GM21360 (cell line): Measurements from ENCODE around the gene SLCO2B1.
"Not testable (repeated sequence)": the region's sequence is repeated elsewhere in the genome, so short reads cannot be mapped to it uniquely, and the experiment has no call there.

ENCODE experiments used
- ATAC-seq: cut with Tn5 transposase; IDR thresholded peaks from one replicate; pipeline ENCODE4 v1.9.1; 2021; ENCODE audit warnings: mild to moderate bottlenecking, moderate library complexity; ENCODE audit not compliant: unreplicated experiment

SLCO2B1 gene, protein sequence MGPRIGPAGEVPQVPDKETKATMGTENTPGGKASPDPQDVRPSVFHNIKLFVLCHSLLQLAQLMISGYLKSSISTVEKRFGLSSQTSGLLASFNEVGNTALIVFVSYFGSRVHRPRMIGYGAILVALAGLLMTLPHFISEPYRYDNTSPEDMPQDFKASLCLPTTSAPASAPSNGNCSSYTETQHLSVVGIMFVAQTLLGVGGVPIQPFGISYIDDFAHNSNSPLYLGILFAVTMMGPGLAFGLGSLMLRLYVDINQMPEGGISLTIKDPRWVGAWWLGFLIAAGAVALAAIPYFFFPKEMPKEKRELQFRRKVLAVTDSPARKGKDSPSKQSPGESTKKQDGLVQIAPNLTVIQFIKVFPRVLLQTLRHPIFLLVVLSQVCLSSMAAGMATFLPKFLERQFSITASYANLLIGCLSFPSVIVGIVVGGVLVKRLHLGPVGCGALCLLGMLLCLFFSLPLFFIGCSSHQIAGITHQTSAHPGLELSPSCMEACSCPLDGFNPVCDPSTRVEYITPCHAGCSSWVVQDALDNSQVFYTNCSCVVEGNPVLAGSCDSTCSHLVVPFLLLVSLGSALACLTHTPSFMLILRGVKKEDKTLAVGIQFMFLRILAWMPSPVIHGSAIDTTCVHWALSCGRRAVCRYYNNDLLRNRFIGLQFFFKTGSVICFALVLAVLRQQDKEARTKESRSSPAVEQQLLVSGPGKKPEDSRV

DNA sequence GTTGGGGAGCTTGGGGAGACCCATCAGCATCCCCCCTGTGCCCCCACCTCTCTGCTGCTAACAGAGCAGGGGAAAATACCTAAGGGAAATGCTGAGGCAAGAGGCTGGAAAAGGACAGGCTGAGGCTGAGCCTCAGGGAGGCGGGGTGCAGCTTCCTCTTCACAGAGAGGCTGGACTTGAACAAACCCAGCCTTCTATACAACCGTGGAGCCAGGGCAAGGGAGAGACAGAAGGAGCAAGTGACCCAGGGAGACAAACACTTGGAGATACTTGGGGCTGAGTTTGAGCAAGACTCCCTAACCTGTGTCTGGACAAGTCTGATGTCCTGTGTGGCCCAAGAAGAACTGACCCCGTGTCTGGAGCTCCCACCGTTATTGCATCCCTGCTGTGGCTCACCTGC is at the start of gene SLCO2B1:
SLCO2B1 (plus strand) TSS at position 229 of the 400 bp plus-strand sequence. CDS start 275 bp downstream, outside the sequence.
- ATAC-seq, result no peak

DNA sequence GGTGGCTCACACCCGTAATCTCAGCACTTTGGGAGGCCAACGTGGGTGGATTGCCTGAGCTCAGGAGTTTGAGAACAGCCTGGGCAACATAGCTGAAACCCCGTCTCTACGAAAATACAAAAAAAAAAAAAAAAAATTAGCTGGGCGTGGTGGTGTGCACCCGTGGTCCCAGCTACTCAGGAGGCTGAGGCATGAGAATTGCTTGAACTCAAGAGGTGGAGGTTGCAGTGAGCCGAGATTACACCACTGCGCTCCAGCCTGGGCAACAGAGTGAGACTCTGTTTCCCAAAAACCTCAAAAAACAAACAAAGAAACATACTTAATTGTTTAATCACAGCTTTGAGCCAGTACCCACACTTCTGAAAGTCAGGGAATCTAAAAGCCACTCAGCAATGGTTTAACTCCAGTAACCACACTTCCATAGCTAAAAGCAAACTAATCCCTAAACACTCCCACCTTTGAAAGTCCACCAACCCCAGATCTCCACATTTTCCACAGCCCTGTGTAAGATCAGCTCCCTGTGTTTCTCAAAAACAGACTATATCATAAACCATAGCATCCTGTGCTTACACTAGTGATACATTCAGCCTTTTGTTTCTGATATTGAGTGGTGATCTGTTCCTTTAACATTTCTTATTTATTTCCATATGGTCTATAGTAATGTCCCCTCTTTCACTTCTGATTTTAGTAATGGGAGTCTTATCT is 49.3 kb upstream of the SLCO2B1 start:
- no peak for ATAC-seq

DNA sequence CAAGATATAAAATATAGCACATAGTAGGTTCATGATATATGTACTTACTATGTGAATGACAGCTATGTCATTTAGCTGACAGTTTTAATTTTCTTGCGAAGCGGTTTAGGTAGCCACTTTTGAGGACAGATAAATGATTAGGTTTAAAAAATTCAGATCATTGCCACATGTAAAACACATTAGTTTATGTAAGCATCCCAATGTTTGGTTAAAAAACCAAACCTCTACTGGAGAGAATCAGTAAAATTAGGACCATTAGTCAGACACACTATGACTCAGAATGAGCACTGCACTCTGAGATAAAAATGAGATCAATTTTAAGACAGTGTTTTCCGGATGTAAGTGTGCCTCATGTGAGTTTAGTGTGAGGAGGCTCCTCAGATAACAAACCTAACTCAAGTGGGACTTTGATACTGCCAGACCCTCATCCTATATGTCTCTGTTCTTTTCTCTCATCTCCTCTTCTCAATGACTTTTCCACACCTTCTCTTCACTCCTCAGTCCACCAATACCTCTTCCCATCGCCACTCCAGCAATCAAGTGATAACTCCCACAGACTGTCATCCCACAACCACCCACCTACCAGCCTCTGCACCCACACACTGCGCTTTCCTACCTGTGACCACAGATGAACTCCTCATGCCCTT is 47.4 kb upstream of the SLCO2B1 start:
- no peak for ATAC-seq

DNA sequence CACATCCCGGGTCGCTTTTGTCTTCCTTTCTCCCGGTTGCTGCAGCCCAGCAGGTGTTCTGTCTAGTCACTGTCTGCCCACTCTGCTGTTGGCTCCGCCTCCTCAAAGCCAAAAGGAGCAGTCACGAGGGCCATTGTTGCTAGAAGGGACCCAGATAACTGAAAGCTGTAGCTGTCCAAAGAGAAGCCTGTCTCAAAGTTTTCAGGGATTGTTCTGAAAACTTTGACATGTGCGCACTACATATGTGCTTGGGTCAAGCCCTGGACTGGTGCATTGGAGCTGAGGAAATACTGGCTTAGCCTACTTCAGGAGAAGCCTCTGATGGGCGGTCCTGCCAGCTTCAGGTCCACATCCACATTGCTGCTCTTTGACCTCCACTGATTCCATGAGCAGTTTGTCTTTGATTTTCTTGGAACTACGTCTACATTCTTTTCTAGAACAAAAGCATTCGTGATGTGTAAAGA is 45.4 kb upstream of the SLCO2B1 start:
- ATAC-seq, result no peak

DNA sequence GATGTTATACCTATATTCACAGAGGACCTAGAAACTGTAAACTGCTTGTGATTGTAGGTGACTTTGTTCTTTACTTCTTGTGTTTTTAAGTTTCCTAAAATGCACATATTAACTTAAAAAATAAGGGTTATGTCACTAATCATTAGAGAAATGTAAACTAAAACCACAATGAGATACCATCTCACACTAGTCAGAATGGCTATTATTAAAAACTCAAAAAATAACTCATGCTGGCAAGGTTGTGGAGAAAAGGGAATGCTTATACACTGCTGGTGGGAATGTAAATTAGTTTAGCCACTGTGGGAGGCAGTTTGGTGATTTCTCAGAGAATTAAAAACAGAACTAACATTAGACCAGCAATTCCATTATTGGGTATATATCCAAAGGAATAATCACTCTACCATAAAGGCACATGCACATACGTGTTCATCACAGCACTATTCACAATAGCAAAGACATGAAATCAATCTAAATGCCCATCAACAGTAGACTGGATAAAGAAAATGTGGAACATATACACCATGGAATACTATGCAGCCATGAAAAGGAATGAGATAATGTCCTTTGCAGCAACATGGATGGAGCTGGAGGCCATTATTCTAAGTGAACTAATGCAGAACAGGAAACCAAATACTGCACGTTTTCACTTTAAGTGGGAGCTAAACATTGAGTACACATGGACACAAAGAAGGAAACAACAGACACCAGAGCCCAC is 44.8 kb upstream of the SLCO2B1 start:
- ATAC-seq, result not testable (repeated sequence)

DNA sequence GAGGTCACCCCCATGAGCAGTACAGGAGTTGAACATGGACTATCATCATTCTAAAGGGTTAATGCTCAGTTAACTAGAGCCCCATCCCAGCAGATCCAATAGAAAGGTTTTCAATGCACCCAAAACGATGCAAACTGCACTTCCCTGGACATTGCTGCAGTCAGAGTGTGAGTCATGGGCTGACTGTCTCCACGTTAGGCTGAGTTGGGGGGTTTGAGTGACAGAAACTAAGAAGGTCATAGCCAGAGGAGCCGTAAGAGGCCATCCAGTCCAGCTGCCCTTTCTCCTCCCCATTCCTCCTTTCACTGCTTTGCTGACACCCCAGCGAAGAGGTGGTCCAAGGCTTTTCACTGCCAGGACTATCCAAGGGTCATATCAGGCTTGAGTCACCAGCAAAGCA is 43.7 kb upstream of the SLCO2B1 start:
- no peak for ATAC-seq

DNA sequence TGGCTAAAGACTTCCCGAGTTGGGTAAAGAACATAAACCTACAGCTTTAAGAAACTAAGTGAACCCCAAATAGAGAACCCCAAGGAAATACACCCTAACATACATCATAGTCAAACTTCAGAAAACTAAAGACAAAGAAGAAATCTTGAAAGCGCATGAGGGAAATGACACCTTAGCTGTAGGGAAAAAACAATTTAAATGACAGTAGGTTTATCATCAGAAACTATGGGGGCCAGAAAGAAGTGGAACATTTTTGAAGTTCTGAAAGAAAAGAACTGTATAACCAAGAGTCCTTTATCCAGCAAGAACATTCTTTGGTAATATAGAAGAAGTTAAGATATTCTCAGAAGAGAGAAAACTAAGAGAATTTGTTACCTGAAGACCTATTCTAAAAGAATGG is 38.7 kb upstream of the SLCO2B1 start:
- ATAC-seq, result no peak

DNA sequence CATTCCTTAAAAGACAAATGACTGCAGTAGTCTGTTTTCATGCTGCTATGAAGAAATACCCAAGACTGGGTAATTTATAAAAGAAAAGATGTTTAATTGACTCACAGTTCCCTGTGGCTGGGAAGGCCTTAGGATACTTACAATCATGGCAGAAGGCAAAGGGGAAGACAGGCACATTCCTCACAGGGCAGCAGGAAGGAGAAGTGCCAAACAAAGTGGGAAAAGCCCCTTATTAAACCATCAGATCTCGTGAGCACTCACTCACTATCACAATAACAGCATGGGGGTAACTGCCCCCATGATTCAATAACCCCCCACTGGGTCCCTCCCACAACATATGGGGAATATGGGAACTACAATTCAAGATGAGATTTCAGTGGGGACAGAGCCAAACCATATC is 37.9 kb upstream of the SLCO2B1 start:
- ATAC-seq, result no peak

DNA sequence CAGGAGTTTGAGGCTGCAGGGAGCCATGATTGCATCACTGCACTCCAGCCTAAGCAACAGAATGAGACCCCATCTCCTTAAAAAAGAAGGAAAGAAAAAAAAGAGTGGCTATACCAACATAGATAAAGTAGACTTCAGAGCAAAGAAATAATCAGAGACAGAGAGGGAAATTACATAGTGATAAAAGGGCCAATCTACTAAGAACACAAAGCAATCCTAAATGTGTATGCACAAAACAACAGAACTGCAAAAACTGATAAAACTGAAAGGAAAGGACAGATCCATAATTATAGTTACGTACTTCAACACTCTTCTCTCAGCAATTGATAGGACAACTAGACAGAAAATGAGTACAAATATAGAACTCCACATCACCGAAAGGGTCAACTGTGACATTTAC is 36.4 kb upstream of the SLCO2B1 start:
- ATAC-seq, result no peak

DNA sequence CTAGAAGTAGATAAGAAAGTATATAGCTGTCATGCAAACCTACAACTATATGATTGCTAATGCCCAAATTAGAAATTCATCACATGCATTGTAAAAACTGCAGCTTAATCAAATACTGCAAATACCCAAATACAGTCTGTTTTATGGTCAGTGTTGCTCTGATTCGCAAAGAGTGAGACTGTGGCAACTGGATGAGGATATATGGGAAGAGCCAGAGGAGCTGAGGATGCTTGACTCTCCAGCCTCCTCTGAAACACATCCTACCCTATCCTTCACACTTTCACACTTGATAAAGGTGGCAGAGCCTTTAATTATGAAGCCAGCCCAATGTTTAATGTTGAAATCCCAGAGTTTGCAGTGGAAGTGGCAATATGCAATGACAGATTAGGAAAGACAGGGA is 32.3 kb upstream of the SLCO2B1 start:
- no peak for ATAC-seq

DNA sequence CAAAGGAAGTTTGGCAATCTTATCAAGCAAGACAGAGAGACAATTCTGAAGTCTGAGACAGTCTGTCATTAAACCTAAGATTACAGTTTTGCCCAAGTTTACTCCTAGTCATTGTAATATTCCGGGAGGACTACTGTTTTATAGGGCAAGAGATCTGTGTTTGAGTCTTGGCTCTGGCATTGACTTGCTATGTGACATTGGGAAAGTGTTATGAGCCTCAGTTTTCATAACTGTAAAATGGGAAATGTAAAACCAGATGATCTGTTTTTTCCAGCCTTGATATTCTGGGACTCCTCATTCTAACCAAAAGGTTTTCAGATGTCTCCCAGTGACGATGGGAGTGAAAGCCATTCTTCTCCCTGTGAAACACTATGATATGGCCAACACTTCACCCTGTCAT is 24.3 kb upstream of the SLCO2B1 start:
- no peak for ATAC-seq

DNA sequence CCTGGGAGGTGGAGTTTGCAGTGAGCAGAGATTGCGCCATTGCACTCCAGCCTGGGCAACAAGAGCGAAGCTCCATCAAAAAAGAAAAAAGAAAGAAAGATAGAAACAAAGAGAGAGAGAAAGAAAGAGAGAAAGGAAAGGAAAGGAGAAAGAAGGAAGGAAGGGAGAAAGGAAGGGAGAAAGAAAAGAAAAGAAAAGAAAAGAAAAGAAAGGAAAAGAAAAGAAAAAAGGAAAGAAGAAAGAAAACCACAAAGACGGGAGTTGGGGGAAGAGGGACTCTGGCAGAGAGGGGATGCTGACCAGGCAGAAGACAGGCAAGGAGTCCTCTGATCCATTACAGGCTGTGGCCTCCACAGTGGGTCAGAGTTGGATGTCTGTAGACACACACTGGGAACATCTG is 18.8 kb upstream of the SLCO2B1 start:
- no peak for ATAC-seq

DNA sequence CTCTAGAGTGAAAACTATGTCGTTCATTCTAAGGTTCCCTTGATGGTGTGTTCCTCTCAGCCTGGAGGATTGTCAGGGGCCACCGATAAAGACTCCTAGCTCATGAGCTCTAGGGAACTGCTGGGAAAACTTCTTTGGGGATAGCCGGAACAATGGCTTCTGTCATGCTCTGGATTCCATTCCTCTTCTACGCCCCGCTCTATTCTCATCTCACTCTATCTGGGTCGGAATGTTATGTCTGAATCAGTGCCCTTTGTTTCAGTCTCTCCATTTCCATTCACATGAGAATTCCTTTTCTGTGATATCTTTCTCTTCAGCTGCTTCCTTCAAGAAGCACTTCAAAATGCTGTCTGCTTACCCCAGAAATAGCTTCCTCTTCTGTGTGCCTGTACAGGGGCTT is 16.9 kb upstream of the SLCO2B1 start:
- no peak for ATAC-seq

DNA sequence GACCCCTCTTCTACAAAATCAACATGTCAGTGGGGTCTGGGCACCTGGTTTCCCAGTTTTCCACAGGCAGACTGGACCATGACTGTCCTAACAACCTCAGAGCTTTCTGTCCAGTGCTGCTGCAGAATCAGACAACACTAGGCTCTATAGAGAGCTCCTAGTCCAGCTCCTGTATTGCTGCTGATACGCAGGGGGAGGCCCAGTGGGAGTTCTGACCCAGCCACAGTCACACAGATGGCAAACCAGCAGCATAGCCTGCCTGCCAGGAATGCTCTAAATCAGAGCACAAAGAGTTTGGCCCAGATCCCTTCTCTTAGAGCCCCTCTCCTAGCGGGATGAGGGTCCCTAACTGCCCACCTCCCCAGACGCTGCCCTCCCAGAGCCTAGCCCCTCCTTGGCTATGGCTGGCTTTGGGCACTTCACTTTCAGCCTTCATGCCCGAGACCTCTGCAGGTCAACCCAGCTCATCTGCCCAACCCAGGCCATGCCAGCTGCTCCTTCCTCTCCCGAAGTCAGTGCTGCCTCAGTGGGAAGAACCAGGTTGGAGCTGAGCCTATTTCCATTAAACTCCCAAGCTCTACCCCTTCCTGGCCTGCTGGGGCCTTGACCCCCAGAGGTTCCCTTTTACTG is 15.8 kb upstream of the SLCO2B1 start:
- no peak for ATAC-seq

DNA sequence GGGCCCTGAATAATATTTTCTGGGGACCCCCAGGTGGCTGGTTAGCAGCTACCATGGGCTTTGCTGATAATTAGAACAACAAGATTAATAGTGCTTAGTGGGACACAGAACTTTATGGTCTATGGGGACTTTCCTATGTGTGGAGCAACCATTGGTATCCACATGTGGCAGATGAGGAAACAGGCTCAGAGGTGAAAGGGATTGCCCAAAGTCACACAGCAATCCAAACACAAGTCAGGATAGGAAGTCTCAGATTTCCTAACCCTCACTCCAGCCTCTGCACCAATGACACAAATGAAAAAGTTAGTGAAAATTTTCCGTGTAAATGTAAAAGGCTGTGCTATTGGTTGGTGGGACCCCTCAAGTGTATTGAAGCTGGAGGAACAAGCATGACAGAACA is 15.3 kb upstream of the SLCO2B1 start:
- no peak for ATAC-seq

DNA sequence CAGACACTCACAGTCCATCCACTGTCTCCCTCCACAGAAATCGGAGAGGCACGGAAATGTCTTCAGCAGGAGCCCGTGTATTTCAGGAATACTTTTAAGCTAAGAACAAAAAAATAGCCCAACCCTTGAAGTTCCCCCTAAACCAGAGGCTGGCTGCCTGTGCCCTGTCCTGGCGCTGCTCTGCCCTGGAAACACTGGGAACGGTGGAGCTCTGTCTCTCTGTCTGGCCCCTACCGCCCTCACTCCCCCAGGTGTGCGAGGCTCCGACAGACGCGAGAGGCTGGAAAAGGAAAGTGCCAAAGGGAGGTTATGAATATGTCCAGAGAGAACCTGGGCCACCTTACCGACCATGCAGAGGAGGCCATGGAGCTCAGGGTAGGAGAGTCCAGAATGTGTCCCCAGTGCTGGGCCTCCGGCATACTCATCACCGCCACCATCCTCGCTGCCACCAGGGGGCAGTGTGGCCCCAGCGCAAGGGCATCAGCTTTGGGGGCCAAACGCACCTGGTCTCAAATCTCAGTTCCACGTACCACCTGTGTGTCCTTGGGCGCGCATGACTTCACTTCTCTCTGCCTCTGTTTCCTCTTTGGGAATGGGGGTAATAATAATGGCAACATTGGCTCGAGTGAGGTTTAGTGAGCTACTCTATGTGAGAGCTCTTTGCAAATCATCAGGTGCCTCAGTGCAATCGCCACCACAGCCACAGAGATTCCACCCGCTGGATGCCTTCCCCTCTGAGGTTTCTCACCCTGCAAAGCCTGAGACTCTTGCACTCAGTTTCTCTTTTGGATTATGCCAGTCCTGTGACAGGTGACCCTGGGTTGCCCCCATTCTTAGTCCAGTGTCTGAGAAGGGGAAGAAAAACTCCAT is 10.4 kb upstream of the SLCO2B1 start:
- ATAC-seq, result no peak

DNA sequence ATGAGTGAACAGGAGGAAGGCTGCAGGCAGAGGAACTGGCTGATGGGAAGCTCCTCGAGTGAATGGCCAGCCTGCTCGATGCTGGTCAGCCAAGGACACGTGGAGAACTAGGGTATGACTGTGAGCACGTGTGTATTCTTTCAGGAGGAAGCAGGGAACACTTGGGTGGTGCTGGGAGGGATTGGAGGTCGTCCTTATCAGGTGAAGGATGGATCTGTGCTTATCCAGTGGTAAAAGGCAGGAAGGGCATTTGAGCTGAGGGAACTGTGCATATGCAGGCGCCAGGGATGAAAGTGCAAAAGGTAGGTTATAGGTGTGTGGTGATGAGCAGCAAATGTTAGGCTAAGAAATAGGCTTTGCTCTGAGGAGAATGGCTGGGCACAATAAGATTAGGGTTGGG is 9.7 kb upstream of the SLCO2B1 start:
- ATAC-seq, result no peak

DNA sequence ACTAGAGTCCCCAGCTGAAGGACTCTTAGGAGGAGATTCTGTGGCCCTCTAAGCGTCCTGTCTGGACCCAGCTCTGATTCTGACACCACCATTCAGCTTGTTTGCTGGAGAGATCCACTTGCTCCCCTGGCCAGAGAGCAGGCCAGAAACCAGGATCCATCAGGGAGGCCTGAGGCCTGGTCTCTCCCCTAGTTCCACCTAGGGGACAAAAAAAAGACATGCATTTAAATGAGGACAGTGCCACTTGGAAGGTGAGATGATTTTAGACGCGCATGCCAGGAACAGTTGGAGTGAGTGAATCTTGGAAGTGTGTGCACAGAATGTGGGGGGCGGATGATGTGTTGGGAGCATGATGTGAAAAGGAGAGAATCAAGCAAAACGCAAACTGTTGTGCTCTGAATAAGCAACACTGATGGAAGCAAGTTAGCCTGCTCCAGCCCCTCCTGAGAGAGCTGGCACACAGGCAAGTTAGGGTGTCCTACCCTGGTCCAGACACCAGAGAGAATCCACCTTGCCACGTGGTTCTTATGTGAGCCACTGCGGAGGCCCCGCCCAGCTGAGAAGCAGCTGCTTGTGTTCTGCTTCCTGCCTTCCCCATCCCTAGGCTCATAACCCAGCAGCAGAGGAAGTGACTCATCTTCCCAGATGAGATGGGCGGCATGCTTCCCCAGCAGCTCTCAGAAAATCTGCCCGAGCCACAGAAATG is 8.0 kb upstream of the SLCO2B1 start:
- ATAC-seq, result no peak

DNA sequence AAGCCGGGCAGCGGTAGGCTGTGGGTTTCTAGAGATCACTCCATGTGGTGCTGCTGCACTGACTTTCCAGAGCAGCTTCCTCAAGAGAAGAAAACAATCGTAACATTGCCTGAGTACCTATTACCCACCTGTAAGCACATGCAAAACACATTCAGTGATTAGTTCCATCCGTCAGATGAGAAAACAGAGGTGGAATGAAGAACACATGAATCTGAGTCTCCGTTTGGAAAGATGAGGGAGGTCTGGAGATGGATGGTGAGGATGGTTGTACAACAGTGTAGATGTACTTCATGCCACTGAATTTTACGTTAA is 7.5 kb upstream of the SLCO2B1 start:
- ATAC-seq, result no peak
